ENCODE data around the gene HLA-DQA1. TPM values are rescaled to one million over a fixed set of nuclear protein-coding genes. Genes with fewer than 3 reads are reported as not detected.
A peak's percentile ranks its signal among the peaks of the same experiment; 100 is the strongest.
"Not testable (repeated sequence)": the region's sequence is repeated elsewhere in the genome, so short reads cannot be mapped to it uniquely, and the experiment has no call there.

The HLA-DQA1 gene
- total RNA-seq, 1 experiment from 2014 or later: 0.86 TPM

DNA sequence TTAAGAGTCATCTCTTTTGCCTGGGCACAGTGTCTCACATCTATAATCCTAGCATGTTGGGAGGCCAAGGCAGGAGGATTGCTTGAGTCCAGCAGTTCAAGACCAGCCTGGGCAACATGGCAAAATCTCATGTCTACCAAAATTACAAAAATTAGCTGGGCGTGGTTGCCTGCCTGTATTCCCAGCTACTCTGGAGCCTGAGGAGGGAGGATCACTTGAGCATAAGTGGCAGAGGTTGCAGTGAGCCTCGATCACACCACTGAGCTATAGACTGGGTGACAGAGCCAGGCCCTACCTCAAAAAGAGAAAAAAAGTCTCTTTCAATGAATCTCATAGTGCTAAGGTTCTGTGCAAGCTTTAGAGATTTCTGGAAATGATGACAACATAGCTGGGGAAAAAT lies 49.0 kb upstream of the HLA-DQA1 start:
- Histone ChIP-seq H3K36me3 (ENCODE audit: control insufficient read depth in 1 of 2, insufficient read depth in 2 of 2, low read length in 2 of 2) (no peaks in the 10 kb centered on the region), H3K79me2 (ENCODE audit: insufficient read depth, low read length) (no peaks in the 10 kb centered on the region), H2AFZ (ENCODE audit: low read depth, low read length, poor library complexity, severe bottlenecking) (no peak overlapping the region), H3K4me3 (replicated peaks in 1 of 2; ENCODE audit: low read depth in 1 of 2, low read length in 2 of 2) (no peak overlapping the region), H4K20me1 (ENCODE audit: insufficient read depth) (no peaks in the 10 kb centered on the region), H3K27me3 (ENCODE audit: insufficient read depth, low read length) (no peaks in the 10 kb centered on the region), H3K9me2 (ENCODE audit: insufficient read depth) (no peaks in the 10 kb centered on the region), H3K4me2 (ENCODE audit: low read length) (no peak overlapping the region), H3K27ac (ENCODE audit: low read depth, low read length) (no peak overlapping the region), H3K9me3 (ENCODE audit: control insufficient read depth in 1 of 2, insufficient read depth in 1 of 2, low read depth in 1 of 2, low read length in 2 of 2) (no peaks in the 10 kb centered on the region), H3K9ac (ENCODE audit: low read length) (no peak overlapping the region), H3K4me1 (ENCODE audit: control insufficient read depth in 1 of 2, insufficient read depth in 2 of 2, low read length in 2 of 2) (no peaks in the 10 kb centered on the region)
- CTCF ChIA-PET: no interaction called here
- DNase-seq (ENCODE audit: low read depth, low spot score) (no peak), ATAC-seq (no peak)
- TF ChIP-seq EZH2 (IDR thresholded peaks at IDR 0.05): no peak
- TF ChIP-seq SIN3A (IDR thresholded peaks at IDR 0.05; ENCODE audit: low read depth): no peak
- no peak for TF ChIP-seq SRF (IDR thresholded peaks at IDR 0.05; ENCODE audit: low read depth)
- TF ChIP-seq YY1 (IDR thresholded peaks at IDR 0.05; ENCODE audit: extremely low read depth, insufficient replicate concordance, low read depth, low read length): no peak
- no TSS peak for BruUV-seq (replicated peaks)
- POLR2A ChIA-PET: interaction anchor here (0.7 to 1.6 kb wide), 2 partner anchors 58 to 59 kb away, joined by 6 to 7 read pairs; partner anchors contain the start of gene HLA-DRB5
- intact Hi-C loops (cut with micrococcal nuclease): no loop called here
- RAD21 ChIA-PET (ENCODE audit: low non-redundant PET in 1 of 2, low total read pairs in 2 of 2, uncharacterized antibody in 2 of 2, unreplicated experiment in 2 of 2): no interaction called here

- H3K36me3 ChIP-seq (ENCODE audit: control insufficient read depth in 1 of 2, insufficient read depth in 2 of 2, low read length in 2 of 2): no peaks in the 10 kb centered on the region
- H3K4me2 ChIP-seq (ENCODE audit: low read length): no peak within 1 kb of the TSS
- H3K4me1 ChIP-seq (ENCODE audit: control insufficient read depth in 1 of 2, insufficient read depth in 2 of 2, low read length in 2 of 2): no peaks in the 10 kb centered on the region
- H3K9me3 ChIP-seq (ENCODE audit: control insufficient read depth in 1 of 2, insufficient read depth in 1 of 2, low read depth in 1 of 2, low read length in 2 of 2): no peaks in the 10 kb centered on the region
- no TSS peak for BruUV-seq (replicated peaks)
- no peaks in the 10 kb centered on the region for H3K9me2 ChIP-seq (ENCODE audit: insufficient read depth)
- ATAC-seq (peak; percentile 100), DNase-seq (ENCODE audit: low read depth, low spot score) (peak; percentile 50)
- H3K9ac ChIP-seq (ENCODE audit: low read length): no peak within 1 kb of the TSS
- H2AFZ ChIP-seq (ENCODE audit: low read depth, low read length, poor library complexity, severe bottlenecking): no peak within 1 kb of the TSS
- intact Hi-C loops (cut with micrococcal nuclease): no loop called here
- no peaks in the 10 kb centered on the region for H4K20me1 ChIP-seq (ENCODE audit: insufficient read depth)
- no peaks in the 10 kb centered on the region for H3K27me3 ChIP-seq (ENCODE audit: insufficient read depth, low read length)
- H3K4me3 ChIP-seq (replicated peaks in 1 of 2; ENCODE audit: low read depth in 1 of 2, low read length in 2 of 2): no peak within 1 kb of the TSS
- no peaks in the 10 kb centered on the region for H3K79me2 ChIP-seq (ENCODE audit: insufficient read depth, low read length)
- RAD21 ChIA-PET (ENCODE audit: low non-redundant PET in 1 of 2, low total read pairs in 2 of 2, uncharacterized antibody in 2 of 2, unreplicated experiment in 2 of 2): no interaction called here
- TF ChIP-seq, protein P1, sequence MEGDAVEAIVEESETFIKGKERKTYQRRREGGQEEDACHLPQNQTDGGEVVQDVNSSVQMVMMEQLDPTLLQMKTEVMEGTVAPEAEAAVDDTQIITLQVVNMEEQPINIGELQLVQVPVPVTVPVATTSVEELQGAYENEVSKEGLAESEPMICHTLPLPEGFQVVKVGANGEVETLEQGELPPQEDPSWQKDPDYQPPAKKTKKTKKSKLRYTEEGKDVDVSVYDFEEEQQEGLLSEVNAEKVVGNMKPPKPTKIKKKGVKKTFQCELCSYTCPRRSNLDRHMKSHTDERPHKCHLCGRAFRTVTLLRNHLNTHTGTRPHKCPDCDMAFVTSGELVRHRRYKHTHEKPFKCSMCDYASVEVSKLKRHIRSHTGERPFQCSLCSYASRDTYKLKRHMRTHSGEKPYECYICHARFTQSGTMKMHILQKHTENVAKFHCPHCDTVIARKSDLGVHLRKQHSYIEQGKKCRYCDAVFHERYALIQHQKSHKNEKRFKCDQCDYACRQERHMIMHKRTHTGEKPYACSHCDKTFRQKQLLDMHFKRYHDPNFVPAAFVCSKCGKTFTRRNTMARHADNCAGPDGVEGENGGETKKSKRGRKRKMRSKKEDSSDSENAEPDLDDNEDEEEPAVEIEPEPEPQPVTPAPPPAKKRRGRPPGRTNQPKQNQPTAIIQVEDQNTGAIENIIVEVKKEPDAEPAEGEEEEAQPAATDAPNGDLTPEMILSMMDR (IDR thresholded peaks at IDR 0.05 in 2 of 3, conservative IDR thresholded peaks at IDR 0.05 in 1 of 3; ENCODE audit: borderline replicate concordance in 1 of 3, insufficient read depth in 1 of 3, low read depth in 2 of 3, low read length in 2 of 3): no peak
- TF ChIP-seq TCF7L2 (IDR thresholded peaks at IDR 0.05; ENCODE audit: borderline replicate concordance, extremely low read depth, insufficient read depth, insufficient read length) (no peak), EZH2 (IDR thresholded peaks at IDR 0.05) (no peak), JUND (IDR thresholded peaks at IDR 0.05) (no peak)
- TF ChIP-seq, protein P2, sequence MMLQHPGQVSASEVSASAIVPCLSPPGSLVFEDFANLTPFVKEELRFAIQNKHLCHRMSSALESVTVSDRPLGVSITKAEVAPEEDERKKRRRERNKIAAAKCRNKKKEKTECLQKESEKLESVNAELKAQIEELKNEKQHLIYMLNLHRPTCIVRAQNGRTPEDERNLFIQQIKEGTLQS (IDR thresholded peaks at IDR 0.05): no peak
- POLR2A ChIA-PET: interaction anchor here (1.6 kb wide), 1 partner anchor 60 kb away, joined by 6 read pairs; the partner anchor contains the start of gene HLA-DRB5
- CTCF ChIA-PET: no interaction called here
- H3K27ac ChIP-seq (ENCODE audit: low read depth, low read length): no peak within 1 kb of the TSS
Measured at GRCh38 chr6:32589596-32590449, 47.4 kb upstream of the HLA-DQA1 start, which contains the start of gene HLA-DRB1. HLA-DRB1 (minus strand) TSS chr6:32589848; CDS start chr6:32589742, 106 bp downstream.

GRCh38 chr6:32590713-32591112 lies 46.5 kb upstream of the HLA-DQA1 start:
- POLR2A ChIA-PET: not testable (repeated sequence)

More at GRCh38 chr6:32590713-32591112, 46.5 kb upstream of the HLA-DQA1 start:
- BruUV-seq (replicated peaks); H3K9ac ChIP-seq (ENCODE audit: low read length); H3K4me2 ChIP-seq (ENCODE audit: low read length); H3K4me1 ChIP-seq (ENCODE audit: control insufficient read depth in 1 of 2, insufficient read depth in 2 of 2, low read length in 2 of 2); intact Hi-C loops (cut with micrococcal nuclease); H3K9me3 ChIP-seq (ENCODE audit: control insufficient read depth in 1 of 2, insufficient read depth in 1 of 2, low read depth in 1 of 2, low read length in 2 of 2); DNase-seq (ENCODE audit: low read depth, low spot score); RAD21 ChIA-PET (ENCODE audit: low non-redundant PET in 1 of 2, low total read pairs in 2 of 2, uncharacterized antibody in 2 of 2, unreplicated experiment in 2 of 2); H3K27me3 ChIP-seq (ENCODE audit: insufficient read depth, low read length); H3K9me2 ChIP-seq (ENCODE audit: insufficient read depth); H3K36me3 ChIP-seq (ENCODE audit: control insufficient read depth in 1 of 2, insufficient read depth in 2 of 2, low read length in 2 of 2); ATAC-seq; H3K79me2 ChIP-seq (ENCODE audit: insufficient read depth, low read length); CTCF ChIA-PET; H3K27ac ChIP-seq (ENCODE audit: low read depth, low read length); H3K4me3 ChIP-seq (replicated peaks in 1 of 2; ENCODE audit: low read depth in 1 of 2, low read length in 2 of 2); H2AFZ ChIP-seq (ENCODE audit: low read depth, low read length, poor library complexity, severe bottlenecking); H4K20me1 ChIP-seq (ENCODE audit: insufficient read depth): not testable (repeated sequence)
